Cardiac fibroblast (primary cell): ENCODE results near the gene PTPRCAP.
A peak's percentile ranks its signal among the peaks of the same experiment; 100 is the strongest.

ENCODE experiments used
- DNase-seq, 2 donors: peaks; one replicate each; pipeline versions ENCODE4 v3.0.0 to v3.0.0-alpha.2; 2010; ENCODE audit warnings: low read depth in 2 of 2
- H3K4me3 ChIP-seq, 2 donors: replicated peaks in 1 of 2; 1 replicate in 1 of 2; 2 replicates in 1 of 2; pipeline ENCODE4 v1.5.1; 2011; ENCODE audit warnings: low read depth in 2 of 2, low read length in 2 of 2, mild to moderate bottlenecking in 2 of 2, moderate library complexity in 1 of 2
- CTCF ChIP-seq: IDR thresholded peaks from one replicate; pipeline ENCODE4 v1.5.1; 2011; ENCODE audit warnings: low read depth, mild to moderate bottlenecking, low read length, inconsistent platforms

Gene PTPRCAP

GRCh38 chr11:67400251-67400941 is 37.1 kb downstream of the PTPRCAP start:
- TF ChIP-seq CTCF = no peak
- peak overlapping the region; percentile 97 to 99 for H3K4me3 ChIP-seq
- DNase-seq = peak in 1 of 2 donors; percentile 37

DNA sequence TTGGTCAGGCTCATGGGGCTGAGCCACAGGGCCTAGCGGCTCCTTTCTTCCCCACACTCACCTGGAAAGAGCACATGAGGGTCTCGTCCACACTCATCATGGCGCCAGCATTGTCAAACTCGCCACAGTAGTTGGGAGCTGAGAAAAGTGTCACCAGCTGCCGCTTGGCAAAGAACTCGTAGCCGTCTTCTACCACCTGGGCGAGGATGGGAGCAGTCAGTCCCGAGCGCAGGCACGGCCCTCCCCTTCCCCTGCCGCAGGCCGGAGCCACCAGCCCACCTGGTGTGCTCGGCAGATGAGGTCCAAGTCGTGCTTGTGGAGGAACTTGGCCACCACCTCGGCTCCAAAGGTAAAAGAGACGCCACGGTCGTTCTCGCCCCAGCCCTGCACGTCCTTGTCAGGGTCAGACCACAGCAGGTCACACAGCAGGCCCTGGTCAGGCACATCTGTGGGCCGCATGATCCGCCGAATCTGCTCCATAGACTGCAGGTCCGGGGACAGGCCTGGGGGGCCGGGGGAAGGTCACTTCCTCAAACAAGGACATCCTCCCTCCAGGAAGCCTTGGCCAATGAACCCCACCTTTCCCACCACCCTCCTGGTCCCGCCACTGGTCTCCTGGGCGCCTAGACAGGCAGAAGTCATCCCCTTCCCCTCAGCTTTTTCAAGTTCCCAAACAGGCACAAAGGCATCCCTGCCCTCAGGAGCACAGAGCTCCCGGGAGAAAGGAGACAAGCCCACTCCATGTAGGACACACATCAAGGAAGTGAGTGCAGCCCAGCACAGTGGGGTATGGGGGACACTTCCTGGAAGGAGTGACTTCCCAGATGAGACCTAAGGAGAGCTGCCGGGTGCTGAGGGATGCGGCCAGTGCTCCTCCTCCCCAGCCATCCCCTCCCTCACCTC is 38.6 kb downstream of the PTPRCAP start:
- no peak overlapping the region for H3K4me3 ChIP-seq
- TF ChIP-seq CTCF = no peak
- DNase-seq = no peak

- no peak for TF ChIP-seq CTCF
- no peak overlapping the region for H3K4me3 ChIP-seq
- no peak for DNase-seq
Observed at GRCh38 chr11:67397986-67398660, 39.4 kb downstream of the PTPRCAP start.

GRCh38 chr11:67397536-67397935 is 39.9 kb downstream of the PTPRCAP start:
- no peak for DNase-seq
- no peak overlapping the region for H3K4me3 ChIP-seq
- TF ChIP-seq CTCF = no peak

DNA sequence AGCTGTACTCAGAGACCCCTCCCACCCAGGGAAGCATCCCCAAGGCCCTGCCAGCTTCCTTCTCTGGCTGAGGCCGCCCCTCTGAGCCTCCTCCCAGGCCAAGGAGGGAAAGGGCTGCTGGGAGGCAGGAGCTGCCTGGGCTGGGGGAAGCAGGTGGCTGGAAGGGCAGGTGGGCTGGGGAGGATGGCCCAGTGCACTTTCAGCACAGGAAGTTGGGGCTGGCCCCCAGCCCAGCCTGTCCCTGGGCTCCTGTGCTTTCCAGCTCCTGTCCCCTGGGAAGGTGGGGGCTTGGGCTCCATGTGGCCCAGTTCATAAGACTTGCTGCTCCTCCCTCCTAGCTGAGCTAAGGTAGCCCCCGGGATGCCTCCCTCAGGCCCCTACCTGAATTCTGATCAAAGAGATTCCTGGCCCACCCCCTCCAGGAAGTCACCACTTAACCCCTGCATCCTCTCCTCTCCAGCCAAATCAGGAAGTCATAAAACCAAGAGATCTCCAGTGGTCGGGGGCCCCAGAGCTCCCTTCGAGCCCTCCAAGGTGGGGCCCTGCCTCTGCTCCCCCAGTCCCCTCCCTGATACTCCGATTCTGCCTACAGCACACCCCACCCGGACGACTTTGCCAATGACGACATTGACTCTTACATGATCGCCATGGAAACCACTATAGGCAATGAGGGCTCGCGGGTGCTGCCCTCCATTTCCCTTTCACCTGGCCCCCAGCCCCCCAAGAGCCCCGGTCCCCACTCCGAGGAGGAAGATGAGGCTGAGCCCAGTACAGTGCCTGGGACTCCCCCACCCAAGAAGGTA is 40.7 kb downstream of the PTPRCAP start:
- no peak for DNase-seq
- no peak overlapping the region for H3K4me3 ChIP-seq
- TF ChIP-seq CTCF = no peak

DNA sequence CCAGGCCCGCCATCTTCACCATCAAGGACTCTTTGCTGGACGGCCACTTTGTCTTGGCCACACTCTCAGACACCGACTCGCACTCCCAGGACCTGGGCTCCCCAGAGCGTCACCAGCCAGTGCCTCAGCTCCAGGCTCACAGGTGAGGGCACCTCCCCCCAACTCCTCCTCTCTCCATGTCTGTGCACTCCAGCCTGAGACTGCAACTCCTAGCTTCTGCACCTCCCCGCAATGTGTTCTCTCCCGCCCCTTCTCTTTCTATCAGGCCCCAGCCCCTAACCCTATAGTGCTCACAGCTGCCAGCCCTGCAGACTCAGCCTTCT is 41.3 kb downstream of the PTPRCAP start:
- DNase-seq = no peak
- no peak for TF ChIP-seq CTCF
- no peak overlapping the region for H3K4me3 ChIP-seq
